ENCODE results near the gene ZNF784. TPM values are rescaled to one million over a fixed set of nuclear protein-coding genes. Genes with fewer than 3 reads are reported as not detected.

Gene ZNF784
- total and polyA plus RNA-seq, 9 of the 15 experiments (the other 6 are each of a cell fraction or from before 2014, with no cell fraction given), result 0.14 to 6.1 (median 2.1) TPM

- TF ChIP-seq ZBTB11 (CRISPR knock-in tag; IDR thresholded peaks at IDR 0.05) (peak in 1 of 3 experiments; percentile 57; a peak in 1 of 6 replicates), CTCF (IDR thresholded peaks at IDR 0.05 in 2 of 3, conservative IDR thresholded peaks at IDR 0.05 in 1 of 3; ENCODE audit: insufficient read depth in 2 of 3, low read depth in 1 of 3, low read length in 3 of 3) (peak; percentile 86 to 94 (median 90)), ZNF395 (CRISPR knock-in tag; IDR thresholded peaks at IDR 0.05) (no peak), KLF16 (IDR thresholded peaks at IDR 0.05) (0 out of 2 replicates have a peak, but pooled peaks have one; percentile 32), HNRNPL (IDR thresholded peaks at IDR 0.05; ENCODE audit: low read depth, low read length) (no peak), CC2D1A (IDR thresholded peaks at IDR 0.05) (peak; percentile 53; the same call in 1 of the 2 replicates), PML (IDR thresholded peaks at IDR 0.05; ENCODE audit: low read length) (no peak), DEAF1 (CRISPR knock-in tag; IDR thresholded peaks at IDR 0.05) (peak; percentile 71), CREM (IDR thresholded peaks at IDR 0.05; ENCODE audit: low read depth) (0 out of 2 replicates have a peak, but pooled peaks have one; percentile 30), CBX3 (IDR thresholded peaks at IDR 0.05; ENCODE audit: borderline replicate concordance in 1 of 2, low read length in 2 of 2) (0 out of 3 replicates have a peak, but pooled peaks of 1 of the 2 experiments have one; percentile 20), VEZF1 (CRISPR knock-in tag; IDR thresholded peaks at IDR 0.05) (no peak), ESRRA (IDR thresholded peaks at IDR 0.05; ENCODE audit: borderline replicate concordance, low read depth) (peak; percentile 16; the same call in 1 of the 2 replicates), TRIM25 (IDR thresholded peaks at IDR 0.05; ENCODE audit: borderline replicate concordance) (no peak), SAP30 (IDR thresholded peaks at IDR 0.05; ENCODE audit: borderline replicate concordance, insufficient read depth, low read depth, low read length, poor library complexity, severe bottlenecking) (no peak), TBP (optimal IDR thresholded peaks at IDR 0.05; ENCODE audit: low read depth, low read length) (peak; percentile 22)
Measured at GRCh38 chr19:55632463-55632834, 8.1 kb upstream of the ZNF784 start (continued).

Measured in K562 (cell line).